Upper lobe of left lung (tissue), 6 donors: ENCODE data around the gene MAP2K7. TPM values are rescaled to one million over a fixed set of nuclear protein-coding genes. Genes with fewer than 3 reads are reported as not detected.
A peak's percentile ranks its signal among the peaks of the same experiment; 100 is the strongest.
"Not testable (repeated sequence)": the region's sequence is repeated elsewhere in the genome, so short reads cannot be mapped to it uniquely, and the experiment has no call there.

Experiments
- ATAC-seq, 2 donors: fragments of 200-7000 bp; cut with Tn5 transposase; one replicate each; pipeline ENCODE4 v1.9.1; 2022; ENCODE audit warnings: mild to moderate bottlenecking in 2 of 2, moderate library complexity in 2 of 2; ENCODE audit not compliant: low FRiP score in 2 of 2
- DNase-seq, 2 donors: peaks; one replicate each; pipeline ENCODE4 v3.0.0-alpha.2; 2019 to 2020
- H3K27ac ChIP-seq, 4 donors: fragments of 200-600 bp; sonication (generic); one replicate each; pipeline ENCODE4 v1.5.1; 2016 to 2019
- H3K27me3 ChIP-seq, 4 donors: fragments of 200-600 bp; sonication (generic); one replicate each; pipeline ENCODE4 v1.5.1; 2017 to 2019
- H3K36me3 ChIP-seq, 4 donors: fragments of 200-600 bp; sonication (generic); one replicate each; pipeline ENCODE4 v1.5.1; 2016 to 2019
- H3K4me1 ChIP-seq, 4 donors: fragments of 200-600 bp; sonication (generic); one replicate each; pipeline ENCODE4 v1.5.1; 2018 to 2019
- H3K4me3 ChIP-seq, 4 donors: fragments of 200-600 bp; sonication (generic); one replicate each; pipeline ENCODE4 v1.5.1; 2017 to 2019; ENCODE audit warnings: mild to moderate bottlenecking in 2 of 4, moderate library complexity in 1 of 4
- H3K9me3 ChIP-seq, 4 donors: fragments of 200-600 bp; sonication (generic); one replicate each; pipeline ENCODE4 v1.5.1; 2018 to 2019
- EP300 ChIP-seq, 4 donors: sonication (generic); formaldehyde crosslinking; IDR thresholded peaks; one replicate each; pipeline ENCODE4 v1.5.1; 2017; ENCODE audit warnings: antibody characterized with exemption in 4 of 4, control low read depth in 2 of 4
- POLR2A ChIP-seq, 4 donors: fragments of 450-650 bp; IDR thresholded peaks; one replicate each; pipeline ENCODE4 v1.5.1; 2016 to 2017; ENCODE audit warnings: antibody characterized with exemption in 4 of 4, mild to moderate bottlenecking in 2 of 4
- POLR2AphosphoS5 ChIP-seq, 2 donors: sonication (generic); formaldehyde crosslinking; IDR thresholded peaks; one replicate each; pipeline ENCODE4 v1.5.1; 2017; ENCODE audit warnings: antibody characterized with exemption in 2 of 2
- WGBS, 2 donors: methylation state at CpG; one replicate each; pipeline ENCODE4 v1.1.5; 2017 to 2018; 5-methylcytosine and 5-hydroxymethylcytosine counted together
- total RNA-seq, 6 donors: library from RNA; depleted of rRNA in 4 of 6; stranded (reverse); fragments of >200 nt in 4 of 6; gene quantifications; one replicate each; pipeline versions ENCODE4 v1.1.0 to v1.2.1, GENCODE V29; 2016 to 2021
- TF ChIP-seq, protein P1 (sequence below), 6 experiments: fragments of 450-650 bp in 4 of 6; fragments of 200-600 bp in 2 of 6; sonication (generic) in 2 of 6; IDR thresholded peaks; one replicate each; pipeline ENCODE4 v1.5.1; 2016 to 2019; ENCODE audit warnings: antibody characterized with exemption in 6 of 6
- donor health status: DM: no; HTN: no; CAD: no; lungs with moderate emphysema.
- donor health status: DM: no; HTN: yes; CAD: no; lungs with severe emphysema.

MAP2K7 gene
- total RNA-seq, 6 donors from 2014 or later, result 21.1 to 61.8 (median 33.0) TPM

DNA sequence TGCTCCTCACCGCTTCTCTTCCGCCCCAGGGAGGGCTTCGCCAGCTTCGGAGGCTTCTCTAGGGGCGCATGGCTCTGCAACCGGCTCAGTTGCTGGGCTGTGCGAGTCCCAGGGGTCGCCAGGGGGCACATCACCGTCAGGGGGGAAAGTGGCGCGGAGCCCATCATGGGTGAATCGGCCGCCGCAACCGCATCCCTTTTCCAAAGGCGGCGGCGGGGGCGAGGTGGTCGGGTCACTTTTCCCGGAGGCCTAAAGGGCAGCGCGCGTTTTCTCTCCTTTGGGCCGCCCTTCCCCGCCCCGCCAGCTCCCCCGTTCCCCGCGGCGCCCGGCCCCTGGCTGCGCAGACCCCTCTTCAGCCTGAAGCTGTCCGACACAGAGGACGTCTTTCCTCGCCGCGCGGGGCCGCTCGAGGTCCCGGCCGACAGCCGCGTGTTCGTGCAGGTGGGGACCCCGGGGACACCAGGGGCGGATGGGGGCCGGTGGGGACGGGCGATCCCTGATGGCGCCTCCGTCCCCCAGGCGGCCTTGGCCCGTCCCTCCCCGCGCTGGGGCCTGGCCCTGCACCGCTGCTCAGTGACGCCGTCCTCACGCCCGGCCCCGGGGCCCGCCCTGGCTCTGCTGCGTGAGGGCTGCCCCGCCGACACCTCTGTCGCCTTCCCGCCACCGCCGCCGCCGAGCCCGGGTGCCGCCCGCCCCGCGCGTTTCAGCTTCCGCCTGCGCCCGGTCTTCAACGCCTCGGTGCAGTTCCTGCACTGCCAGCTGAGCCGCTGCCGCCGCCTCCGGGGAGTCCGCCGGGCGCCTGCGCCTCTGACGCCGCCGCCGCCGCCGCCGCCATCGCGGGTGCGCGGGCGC lies 12.7 kb downstream of the MAP2K7 start:
- H3K27me3 ChIP-seq, result peaks cover 0 to 39% (median 27%) of the 10 kb centered on the region in 4 donors
- DNase-seq (peak in 1 of 2 donors; percentile 93), ATAC-seq (no peak)
- no peak for TF ChIP-seq POLR2A (IDR thresholded peaks at IDR 0.05)
- no peak for TF ChIP-seq POLR2AphosphoS5 (IDR thresholded peaks at IDR 0.05)
- TF ChIP-seq EP300 (IDR thresholded peaks at IDR 0.05), result no peak
- TF ChIP-seq, protein P1, sequence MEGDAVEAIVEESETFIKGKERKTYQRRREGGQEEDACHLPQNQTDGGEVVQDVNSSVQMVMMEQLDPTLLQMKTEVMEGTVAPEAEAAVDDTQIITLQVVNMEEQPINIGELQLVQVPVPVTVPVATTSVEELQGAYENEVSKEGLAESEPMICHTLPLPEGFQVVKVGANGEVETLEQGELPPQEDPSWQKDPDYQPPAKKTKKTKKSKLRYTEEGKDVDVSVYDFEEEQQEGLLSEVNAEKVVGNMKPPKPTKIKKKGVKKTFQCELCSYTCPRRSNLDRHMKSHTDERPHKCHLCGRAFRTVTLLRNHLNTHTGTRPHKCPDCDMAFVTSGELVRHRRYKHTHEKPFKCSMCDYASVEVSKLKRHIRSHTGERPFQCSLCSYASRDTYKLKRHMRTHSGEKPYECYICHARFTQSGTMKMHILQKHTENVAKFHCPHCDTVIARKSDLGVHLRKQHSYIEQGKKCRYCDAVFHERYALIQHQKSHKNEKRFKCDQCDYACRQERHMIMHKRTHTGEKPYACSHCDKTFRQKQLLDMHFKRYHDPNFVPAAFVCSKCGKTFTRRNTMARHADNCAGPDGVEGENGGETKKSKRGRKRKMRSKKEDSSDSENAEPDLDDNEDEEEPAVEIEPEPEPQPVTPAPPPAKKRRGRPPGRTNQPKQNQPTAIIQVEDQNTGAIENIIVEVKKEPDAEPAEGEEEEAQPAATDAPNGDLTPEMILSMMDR (IDR thresholded peaks at IDR 0.05), result no peak
- H3K4me1 ChIP-seq, result peaks cover 33 to 56% (median 38%) of the 10 kb centered on the region in 4 donors
- WGBS, 2 donors, result 1 to 4% methylated on average over 9 to 68 of the region's 104 CpGs
- peak overlapping the region in 3 of 4 donors; percentile 38 to 49 (median 38) for H3K4me3 ChIP-seq
- H3K27ac ChIP-seq, result peak overlapping the region in 1 of 4 donors; percentile 11
- H3K36me3 ChIP-seq, result peaks cover 12 to 22% (median 21%) of the 10 kb centered on the region in 4 donors
- no peaks in the 10 kb centered on the region for H3K9me3 ChIP-seq

DNA sequence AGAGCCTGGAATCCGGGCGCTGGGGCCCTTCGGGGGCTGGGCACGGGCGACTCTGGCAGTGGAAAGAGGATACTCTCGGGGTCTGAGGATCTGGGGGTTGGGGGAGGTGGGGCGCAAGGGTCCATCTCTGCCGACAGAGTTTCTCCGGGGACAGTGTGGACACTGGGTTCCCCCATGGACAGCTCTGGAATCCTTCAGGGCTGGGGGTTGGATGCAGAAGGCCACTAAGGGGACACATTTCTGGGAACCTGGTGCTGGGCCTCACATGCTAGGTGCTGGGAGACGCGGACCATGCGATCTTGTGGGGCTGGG lies 13.2 kb downstream of the MAP2K7 start:
- TF ChIP-seq, protein P1 (IDR thresholded peaks at IDR 0.05), result no peak
- TF ChIP-seq POLR2AphosphoS5 (IDR thresholded peaks at IDR 0.05), result no peak
- TF ChIP-seq POLR2A (IDR thresholded peaks at IDR 0.05), result no peak
- no peak for TF ChIP-seq EP300 (IDR thresholded peaks at IDR 0.05)
- H3K27me3 ChIP-seq, result peaks cover 0 to 39% (median 27%) of the 10 kb centered on the region in 4 donors
- H3K36me3 ChIP-seq, result peaks cover 9 to 21% (median 17%) of the 10 kb centered on the region in 4 donors
- 3 to 11% methylated on average over 6 to 9 of the region's 12 CpGs for WGBS, 2 donors
- ATAC-seq (no peak), DNase-seq (no peak)
- peaks cover 39 to 62% (median 44%) of the 10 kb centered on the region in 4 donors for H3K4me1 ChIP-seq
- peak overlapping the region in 3 of 4 donors; percentile 38 to 49 (median 38) for H3K4me3 ChIP-seq
- H3K27ac ChIP-seq, result peak overlapping the region in 1 of 4 donors; percentile 11
- H3K9me3 ChIP-seq, result no peaks in the 10 kb centered on the region

DNA sequence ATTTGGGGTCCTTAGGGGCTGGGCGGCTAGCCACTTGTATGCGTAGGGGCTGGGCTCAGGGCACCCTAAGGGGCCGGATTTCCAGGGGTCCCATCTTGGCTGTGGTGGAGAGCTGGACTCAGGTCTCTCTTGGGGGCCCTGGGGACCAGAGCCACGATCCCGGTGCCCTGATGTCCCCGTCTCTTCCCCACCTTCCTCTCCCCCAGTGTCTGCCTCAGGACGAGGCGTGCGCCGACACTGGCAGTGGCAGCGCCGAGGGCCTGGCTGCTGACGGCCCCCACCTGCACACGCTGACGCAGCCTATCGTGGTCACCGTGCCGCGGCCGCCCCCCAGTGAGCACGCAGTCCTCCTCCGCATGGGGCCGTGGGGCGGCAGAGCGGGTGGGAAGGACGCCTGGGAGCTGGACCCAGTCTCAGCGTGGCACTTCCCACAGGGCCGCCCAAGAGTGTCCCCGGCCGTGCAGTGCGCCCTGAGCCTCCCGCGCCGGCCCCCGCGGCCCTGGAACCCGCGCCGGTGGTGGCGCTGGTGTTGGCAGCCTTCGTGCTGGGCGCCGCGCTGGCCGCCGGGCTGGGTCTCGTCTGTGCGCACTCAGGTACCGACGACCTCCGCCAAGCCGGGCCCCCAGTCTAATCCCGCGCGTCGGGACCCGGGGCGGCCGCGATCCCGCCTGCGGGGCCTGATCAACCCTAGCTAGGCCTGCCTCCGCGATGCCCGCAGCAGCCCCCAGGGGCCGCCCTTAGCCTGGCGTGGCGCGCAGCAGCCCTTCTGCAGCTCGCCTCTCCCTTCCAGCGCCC lies 13.8 kb downstream of the MAP2K7 start:
- DNase-seq (peak in 1 of 2 donors; percentile 93), ATAC-seq (no peak)
- H3K36me3 ChIP-seq, result peaks cover 3 to 21% (median 16%) of the 10 kb centered on the region in 4 donors
- no peaks in the 10 kb centered on the region for H3K9me3 ChIP-seq
- peak overlapping the region in 3 of 4 donors; percentile 33 to 49 (median 38) for H3K4me3 ChIP-seq
- peaks cover 0 to 39% (median 27%) of the 10 kb centered on the region in 4 donors for H3K27me3 ChIP-seq
- TF ChIP-seq POLR2AphosphoS5 (IDR thresholded peaks at IDR 0.05) (no peak), POLR2A (IDR thresholded peaks at IDR 0.05) (no peak)
- TF ChIP-seq, protein P1 (IDR thresholded peaks at IDR 0.05), result peak; percentile 45 to 71 (median 61)
- 0 to 4% methylated on average over 9 to 18 of the region's 71 CpGs for WGBS, 2 donors
- no peak overlapping the region for H3K27ac ChIP-seq
- peaks cover 44 to 65% (median 47%) of the 10 kb centered on the region in 4 donors for H3K4me1 ChIP-seq

DNA sequence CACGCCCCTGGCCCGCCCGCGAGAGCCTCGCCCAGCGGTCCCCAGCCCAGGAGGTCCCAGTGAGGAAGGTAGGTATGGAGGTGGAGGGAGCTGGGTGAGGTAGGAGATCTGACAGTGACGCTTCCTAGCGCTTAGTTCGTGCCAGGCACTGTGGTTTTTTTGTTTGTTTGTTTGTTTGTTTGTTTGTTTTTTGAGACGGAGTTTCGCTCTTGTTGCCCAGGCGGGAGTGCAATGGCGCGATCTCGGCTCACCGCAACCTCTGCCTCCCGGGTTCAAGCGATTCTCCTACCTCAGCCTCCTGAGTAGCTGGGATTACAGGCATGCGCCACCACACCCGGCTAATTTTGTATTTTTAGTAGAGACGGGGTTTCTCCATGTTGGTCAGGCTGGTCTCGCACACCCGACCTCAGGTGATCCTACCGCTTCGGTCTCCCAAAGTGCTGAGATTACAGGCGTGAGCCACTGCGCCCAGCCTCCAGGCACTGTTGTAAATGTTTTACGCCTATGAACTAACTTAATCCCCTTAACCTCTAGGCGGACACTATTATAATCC lies 14.5 kb downstream of the MAP2K7 start:
- 26 to 34% methylated on average over 28 to 29 of the region's 29 CpGs for WGBS, 2 donors
- not testable (repeated sequence) for H3K9me3 ChIP-seq, ATAC-seq, H3K27ac ChIP-seq, DNase-seq
- peaks cover 0 to 39% (median 27%) of the 10 kb centered on the region in 4 donors for H3K27me3 ChIP-seq
- H3K4me1 ChIP-seq, result peaks cover 44 to 65% (median 49%) of the 10 kb centered on the region in 4 donors
- peak overlapping the region in 3 of 4 donors; percentile 33 to 49 (median 38) for H3K4me3 ChIP-seq
- H3K36me3 ChIP-seq, result peaks cover 0 to 21% (median 15%) of the 10 kb centered on the region in 4 donors
